ENCODE data around the gene CSPG4. TPM values are rescaled to one million over a fixed set of nuclear protein-coding genes. Genes with fewer than 3 reads are reported as not detected.

The CSPG4 gene
- total and polyA plus RNA-seq, 2 of the 8 experiments (the other 6 are each of a cell fraction or from before 2014, with no cell fraction given): 1.4 to 3.0 TPM

- ChIA-PET POLR2A (ENCODE audit: partially characterized antibody) (interaction anchor here (1.0 to 1.4 kb wide), 2 partner anchors 11 to 93 kb away, joined by 3 read pairs; no protein-coding TSS in a partner anchor), CTCF (ENCODE audit: partially characterized antibody) (interaction anchor here (0.6 to 2.8 kb wide), 8 partner anchors 8 to 219 kb away, joined by 3 to 14 read pairs (median 6); no protein-coding TSS in a partner anchor)
- no peaks in the 10 kb centered on the region for H3K79me1 ChIP-seq (ENCODE audit: low read depth, low read length)
- no peak overlapping the region for H4K91ac ChIP-seq (replicated peaks; ENCODE audit: insufficient read length, low read length)
- H3K56ac ChIP-seq (replicated peaks; ENCODE audit: insufficient read length, low read depth, low read length): no peak overlapping the region
- H3K4me3 ChIP-seq (ENCODE audit: extremely low read depth in 1 of 4, insufficient read depth in 2 of 4, low read depth in 3 of 4, low read length in 4 of 4): no peak overlapping the region
- H3K4me1 ChIP-seq (replicated peaks in 1 of 4; ENCODE audit: control insufficient read depth in 3 of 4, insufficient read depth in 4 of 4, low read length in 3 of 4): 0 out of 7 replicates have a peak, but pooled peaks cover 0 to 2% (median 0%) of the 10 kb centered on the region in 4 experiments
- no peak overlapping the region for H3K14ac ChIP-seq (ENCODE audit: insufficient read length)
- no peak for DNase-seq (ENCODE audit: low read depth in 1 of 2, low spot score in 2 of 2)
- 100% methylated on average over 2 of the region's 2 CpGs; no CpG with 5 or more reads in 1 of the 2 experiments for WGBS, 2 experiments (ENCODE audit: extremely low coverage in 1 of 2, insufficient coverage in 1 of 2, insufficient read length in 1 of 2, insufficient replicate concordance in 2 of 2, low coverage in 1 of 2, low lambda C conversion rate in 2 of 2, missing lambda C conversion rate in 1 of 2)
- no peak overlapping the region for H3K4me2 ChIP-seq (ENCODE audit: insufficient read depth in 1 of 2, low read depth in 2 of 2, low read length in 2 of 2)
- H2BK12ac ChIP-seq (ENCODE audit: low read depth, low read length): no peak overlapping the region
- H4K20me1 ChIP-seq (replicated peaks in 1 of 2; ENCODE audit: control insufficient read depth in 1 of 2, insufficient read depth in 2 of 2, low read length in 2 of 2): no peaks in the 10 kb centered on the region
- H3K36me3 ChIP-seq (ENCODE audit: control insufficient read depth in 2 of 4, insufficient read depth in 4 of 4, low read length in 3 of 4): no peaks in the 10 kb centered on the region
- no peak overlapping the region for H2BK15ac ChIP-seq (ENCODE audit: low read length)
- no peak overlapping the region for H2BK5ac ChIP-seq (ENCODE audit: low read depth, low read length)
- no peak overlapping the region for H3K9ac ChIP-seq (replicated peaks in 1 of 4; ENCODE audit: extremely low read depth in 1 of 4, low read depth in 3 of 4, low read length in 3 of 4)
- no peak overlapping the region for H2BK120ac ChIP-seq (replicated peaks; ENCODE audit: low read depth, low read length)
- H3K27ac ChIP-seq (ENCODE audit: low read depth, low read length): no peak overlapping the region
- no peak overlapping the region for H3K4ac ChIP-seq (replicated peaks; ENCODE audit: insufficient read length, low read depth, low read length)
- H2AK5ac ChIP-seq (ENCODE audit: low read depth, low read length): no peak overlapping the region
- H4K8ac ChIP-seq (ENCODE audit: extremely low read depth, insufficient read depth, low read length): no peak overlapping the region
- H3K79me2 ChIP-seq (ENCODE audit: control insufficient read depth in 1 of 2, insufficient read depth in 2 of 2, low read length in 2 of 2): no peaks in the 10 kb centered on the region
- no peak overlapping the region for H2AFZ ChIP-seq (ENCODE audit: low read length)
- no peak overlapping the region for H3K18ac ChIP-seq (ENCODE audit: extremely low read depth, low read length)
- H2BK20ac ChIP-seq (ENCODE audit: low read length): no peak overlapping the region
- no peaks in the 10 kb centered on the region for H3K9me3 ChIP-seq (ENCODE audit: insufficient read depth in 2 of 2, low read depth in 1 of 2, low read length in 1 of 2)
- TF ChIP-seq CTBP2 (IDR thresholded peaks at IDR 0.05; ENCODE audit: borderline replicate concordance, insufficient read depth, insufficient read length, low read length): no peak
- H3K23ac ChIP-seq (ENCODE audit: insufficient read length): no peak overlapping the region
- FAIRE-seq: no peak
- H3K27me3 ChIP-seq (replicated peaks in 1 of 4; ENCODE audit: control insufficient read depth in 3 of 4, extremely low read depth in 1 of 4, insufficient read depth in 3 of 4, low read length in 3 of 4): no peaks in the 10 kb centered on the region
- no peaks in the 10 kb centered on the region for H3K23me2 ChIP-seq (ENCODE audit: low read depth, low read length)
- H4K5ac ChIP-seq (ENCODE audit: insufficient read length, low read depth, low read length): no peak overlapping the region
Measured at GRCh38 chr15:75751116-75751875, 38.6 kb upstream of the CSPG4 start.

All from H1 (cell line).